Activated CD4-positive, alpha-beta T cell treated with anti-CD3 and anti-CD28 coated beads for 36 hours (primary cell): ENCODE measurements around the gene FCHO2. TPM values are rescaled to one million over a fixed set of nuclear protein-coding genes. Genes with fewer than 3 reads are reported as not detected.
"Not testable (repeated sequence)": the region's sequence is repeated elsewhere in the genome, so short reads cannot be mapped to it uniquely, and the experiment has no call there.

Experiments used
- ATAC-seq: fragments of 200-7000 bp; cut with Tn5 transposase; one replicate; pipeline ENCODE4 v1.10.0; 2021; ENCODE audit warnings: mild to moderate bottlenecking, moderate library complexity
- CTCF ChIA-PET: fragments of 350-600 bp; sonication (Branson Sonifier 250); formaldehyde crosslinking; loops from one replicate; lab custom pipeline; 2021; ENCODE audit warnings: antibody characterized with exemption; lab: Charles Lee
- POLR2A ChIA-PET: fragments of 350-600 bp; sonication (Branson Sonifier 250); formaldehyde crosslinking; loops from one replicate; lab custom pipeline; 2021; ENCODE audit warnings: antibody characterized with exemption, inconsistent platforms; lab: Charles Lee
- DNase-seq: peaks from one replicate; pipeline ENCODE4 v3.0.0-alpha.2; 2020
- H3K27ac Mint-ChIP-seq: one replicate; pipeline ENCODE4 v1.8.0; 2021; ENCODE audit warnings: mixed read lengths
- H3K27me3 Mint-ChIP-seq: one replicate; pipeline ENCODE4 v1.8.0; 2021; ENCODE audit warnings: mixed read lengths
- H3K36me3 Mint-ChIP-seq: one replicate; pipeline ENCODE4 v1.8.0; 2021; ENCODE audit warnings: low read depth, mixed read lengths
- H3K4me1 Mint-ChIP-seq: one replicate; pipeline ENCODE4 v1.8.0; 2021; ENCODE audit warnings: mixed read lengths
- H3K4me3 Mint-ChIP-seq: one replicate; pipeline ENCODE4 v1.8.0; 2021; ENCODE audit warnings: mild to moderate bottlenecking, moderate library complexity, mixed read lengths
- H3K9me3 Mint-ChIP-seq: one replicate; pipeline ENCODE4 v1.8.0; 2021; ENCODE audit warnings: low read depth, mixed read lengths
- intact Hi-C, 2 experiments: fragments of 100-400 bp; cut with DNase I in 1 of 2; cut with micrococcal nuclease in 1 of 2; formaldehyde crosslinking; loops; one replicate each; pipeline versions ENCODE4 v1.14.2 to v1.15.1; 2022 to 2024; cut with DNase I, micrococcal nuclease
- total RNA-seq, 2 experiments: library from RNA; stranded (reverse); gene quantifications; one replicate each; pipeline ENCODE4 v1.2.3, GENCODE V29; 2021

Gene FCHO2
- total RNA-seq, 2 experiments from 2014 or later = 0.86 to 1.3 TPM

DNA sequence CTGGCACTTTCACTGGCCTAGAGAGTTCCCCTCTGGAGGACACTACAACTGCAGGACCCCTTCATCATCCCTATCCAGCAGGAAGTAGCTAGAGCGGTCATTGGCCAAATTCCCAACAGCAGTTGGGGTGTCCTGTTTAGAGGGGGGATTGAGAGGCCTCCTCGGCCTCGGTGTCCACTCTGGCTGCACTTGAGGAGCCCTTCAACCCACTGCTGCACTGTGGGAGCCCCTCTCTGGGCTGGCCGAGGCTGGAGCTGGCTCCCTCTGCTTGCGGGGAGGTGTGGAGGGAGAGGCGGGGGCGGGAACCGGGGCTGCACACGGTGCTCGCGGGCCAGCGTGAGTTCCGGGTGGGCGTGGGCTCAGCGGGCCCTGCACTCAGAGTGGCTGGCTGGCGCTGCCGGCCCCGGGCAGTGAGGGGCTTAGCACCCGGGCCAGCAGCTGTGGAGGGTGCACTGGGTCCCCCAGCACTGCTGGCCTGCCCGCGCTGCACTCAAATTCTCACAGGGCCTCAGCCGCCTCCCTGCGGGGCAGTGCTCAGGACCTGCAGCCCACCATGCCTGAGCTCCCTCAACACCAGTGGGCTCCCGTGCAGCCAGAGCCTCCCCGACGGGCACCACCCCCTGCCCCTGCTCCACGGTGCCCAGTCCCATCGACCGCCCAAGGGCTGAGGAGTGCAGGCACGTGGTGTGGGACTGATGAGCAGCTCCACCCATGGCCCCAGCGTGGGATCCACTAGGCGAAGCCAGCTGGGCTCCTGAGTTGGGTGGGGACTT is 20.7 kb upstream of the FCHO2 start:
- not testable (repeated sequence) for H3K4me3 Mint-ChIP-seq

DNA sequence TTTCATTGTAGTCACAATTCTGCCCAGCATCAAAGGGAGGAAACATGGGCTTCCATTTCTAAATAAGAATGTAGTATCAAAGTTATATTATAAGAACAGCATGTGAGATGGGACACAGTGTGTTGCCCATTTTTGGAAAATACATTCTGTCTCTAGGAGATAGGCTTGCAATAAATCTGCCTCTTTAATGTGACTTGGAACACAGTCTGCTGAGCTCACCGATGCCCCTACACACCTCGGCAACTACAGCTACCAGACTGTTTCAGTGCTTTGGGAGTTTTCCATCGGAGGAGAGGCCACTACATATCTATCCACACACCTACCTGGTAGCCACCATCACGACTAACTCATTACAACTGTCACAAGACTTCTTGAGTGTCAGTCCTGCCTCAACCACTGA is 18.9 kb upstream of the FCHO2 start:
- no peak overlapping the region for H3K4me3 Mint-ChIP-seq
- ChIA-PET POLR2A (no interaction called here), CTCF (no interaction called here)
- DNase-seq (no peak), ATAC-seq (no peak)
- H3K9me3 Mint-ChIP-seq = no peaks in the 10 kb centered on the region
- no peak overlapping the region for H3K27ac Mint-ChIP-seq
- intact Hi-C loops = no loop called here
- no peaks in the 10 kb centered on the region for H3K36me3 Mint-ChIP-seq
- no peaks in the 10 kb centered on the region for H3K4me1 Mint-ChIP-seq
- peaks cover 32% of the 10 kb centered on the region for H3K27me3 Mint-ChIP-seq

More for the DNA sequence above, 20.7 kb upstream of the FCHO2 start:
- intact Hi-C loops, H3K36me3 Mint-ChIP-seq, H3K9me3 Mint-ChIP-seq, ATAC-seq, H3K27ac Mint-ChIP-seq, DNase-seq, POLR2A ChIA-PET, CTCF ChIA-PET, H3K4me1 Mint-ChIP-seq: not testable (repeated sequence)
- H3K27me3 Mint-ChIP-seq = peaks cover 27% of the 10 kb centered on the region

DNA sequence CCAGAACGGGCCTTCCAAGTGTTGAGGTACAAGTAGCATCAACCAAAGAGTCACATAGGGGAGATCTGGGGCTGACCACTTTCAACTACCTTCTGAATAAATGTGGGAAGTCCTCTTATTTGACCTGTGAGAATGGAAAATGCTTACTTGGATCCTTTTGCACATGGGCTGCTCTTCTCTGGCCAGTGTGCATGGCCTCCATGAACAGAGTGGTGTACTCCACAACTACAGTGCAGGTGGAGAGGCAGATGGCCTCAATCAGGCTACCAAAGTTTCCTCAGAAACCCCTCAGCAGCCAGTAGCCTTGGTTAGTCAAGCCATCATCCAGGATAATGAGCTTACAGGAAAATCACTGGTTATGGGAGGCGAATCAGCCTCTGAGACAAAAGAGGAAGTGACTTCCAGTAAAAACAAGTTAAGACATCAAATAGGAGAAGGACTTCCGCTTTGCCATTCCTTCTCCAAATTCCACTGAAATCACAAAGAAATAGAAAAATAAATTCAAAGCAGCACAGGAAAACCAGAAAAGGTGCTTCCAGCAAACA is 18.3 kb upstream of the FCHO2 start:
- Mint-ChIP-seq H3K27ac (no peak overlapping the region), H3K27me3 (peaks cover 32% of the 10 kb centered on the region), H3K9me3 (no peaks in the 10 kb centered on the region), H3K4me3 (no peak overlapping the region), H3K36me3 (no peaks in the 10 kb centered on the region), H3K4me1 (no peaks in the 10 kb centered on the region)
- ChIA-PET CTCF (no interaction called here), POLR2A (no interaction called here)
- DNase-seq = no peak
- no peak for ATAC-seq
- intact Hi-C loops = no loop called here

DNA sequence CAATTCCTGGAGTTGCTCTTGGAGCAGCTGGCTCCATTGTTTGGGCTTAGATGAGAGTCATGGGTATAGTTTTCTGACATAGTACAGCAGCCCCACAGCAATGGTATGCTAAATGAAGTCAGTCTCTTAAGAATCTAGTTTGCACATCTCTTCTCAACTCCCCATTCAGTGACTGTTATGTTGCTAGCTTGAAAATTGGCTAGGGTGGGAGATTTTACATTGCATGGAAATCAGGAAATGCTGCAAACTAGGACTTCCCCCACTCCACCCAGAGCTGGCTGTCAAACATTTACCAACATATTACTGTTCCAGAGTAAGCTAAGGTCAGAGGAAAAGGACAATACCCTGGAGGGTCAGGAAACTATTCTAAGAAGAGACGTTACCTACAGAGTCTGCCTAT is 17.6 kb upstream of the FCHO2 start:
- ChIA-PET CTCF (no interaction called here), POLR2A (no interaction called here)
- ATAC-seq (no peak), DNase-seq (no peak)
- intact Hi-C loops = no loop called here
- Mint-ChIP-seq H3K9me3 (no peaks in the 10 kb centered on the region), H3K27ac (no peak overlapping the region), H3K36me3 (no peaks in the 10 kb centered on the region), H3K27me3 (peaks cover 30% of the 10 kb centered on the region), H3K4me1 (no peaks in the 10 kb centered on the region), H3K4me3 (no peak overlapping the region)

DNA sequence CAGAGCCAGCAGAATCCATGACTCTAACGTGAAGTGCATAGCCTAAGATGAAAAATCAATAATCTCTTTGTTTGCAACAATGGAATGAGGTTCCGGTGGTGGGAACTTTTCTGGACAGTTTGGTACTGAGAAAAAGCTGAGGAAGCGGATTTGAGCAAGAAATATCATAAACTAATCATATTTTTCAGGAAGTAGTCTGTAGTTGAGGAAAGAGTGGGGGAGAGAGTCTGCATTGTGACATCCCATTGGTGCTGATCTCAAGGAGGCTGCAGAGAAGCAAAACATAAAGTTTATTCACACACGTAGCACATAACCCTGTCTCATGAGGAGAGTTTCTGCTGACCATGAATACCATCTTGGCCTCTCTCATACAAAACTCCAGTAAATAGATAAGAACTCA is 15.8 kb upstream of the FCHO2 start:
- no peaks in the 10 kb centered on the region for H3K9me3 Mint-ChIP-seq
- CTCF ChIA-PET = interaction anchor here (0.6 kb wide), 1 partner anchor 22 kb away, joined by 3 read pairs; no protein-coding TSS in a partner anchor
- H3K36me3 Mint-ChIP-seq = no peaks in the 10 kb centered on the region
- no peak overlapping the region for H3K27ac Mint-ChIP-seq
- H3K27me3 Mint-ChIP-seq = peaks cover 28% of the 10 kb centered on the region
- no peak for DNase-seq
- no peak for ATAC-seq
- H3K4me1 Mint-ChIP-seq = no peaks in the 10 kb centered on the region
- POLR2A ChIA-PET = no interaction called here
- intact Hi-C loops = no loop called here
- H3K4me3 Mint-ChIP-seq = no peak overlapping the region

DNA sequence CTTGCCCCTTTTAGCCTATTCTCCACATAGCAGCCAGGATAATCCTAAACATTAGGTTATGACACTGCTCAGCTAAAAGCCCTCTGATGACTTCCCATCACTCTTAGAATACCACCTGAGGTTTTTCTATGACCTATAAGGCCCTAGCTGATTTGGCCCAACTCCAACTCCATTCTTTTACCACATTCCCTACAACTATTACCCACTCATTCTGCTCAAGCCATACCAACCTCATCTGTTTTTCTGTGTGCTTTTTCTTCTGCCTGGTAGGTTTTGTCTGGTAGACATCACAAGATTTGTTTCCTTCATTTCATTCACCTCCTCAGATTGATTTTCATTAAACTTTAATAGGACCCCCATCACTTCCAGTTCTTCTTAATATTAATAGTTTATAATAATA is 12.5 kb upstream of the FCHO2 start:
- Mint-ChIP-seq H3K36me3 (no peaks in the 10 kb centered on the region), H3K4me3 (no peak overlapping the region), H3K4me1 (no peaks in the 10 kb centered on the region), H3K9me3 (no peaks in the 10 kb centered on the region), H3K27me3 (peaks cover 35% of the 10 kb centered on the region), H3K27ac (no peak overlapping the region)
- ChIA-PET POLR2A (no interaction called here), CTCF (no interaction called here)
- intact Hi-C loops = no loop called here
- ATAC-seq (no peak), DNase-seq (no peak)

DNA sequence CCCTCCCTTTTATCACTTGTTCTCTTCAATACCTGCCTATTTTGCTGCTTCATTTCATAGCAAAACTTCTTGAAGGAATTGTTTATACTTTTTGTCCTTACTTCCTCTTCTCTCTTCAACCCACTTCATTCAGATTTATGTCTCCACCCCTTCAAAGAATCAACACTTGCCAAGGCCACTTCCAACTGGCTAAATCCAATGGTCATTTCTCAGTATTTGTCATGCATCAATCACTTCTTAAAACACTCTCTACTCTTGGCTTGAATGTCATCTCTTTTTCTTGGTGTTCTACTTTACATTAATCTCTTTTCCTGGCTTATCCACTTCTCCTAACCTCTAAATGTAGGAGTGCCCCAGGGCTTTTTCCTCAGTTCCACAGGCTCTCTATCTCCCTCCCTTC is 8.3 kb upstream of the FCHO2 start:
- H3K36me3 Mint-ChIP-seq = no peaks in the 10 kb centered on the region
- no peak overlapping the region for H3K4me3 Mint-ChIP-seq
- ChIA-PET CTCF (no interaction called here), POLR2A (no interaction called here)
- ATAC-seq = no peak
- intact Hi-C loops = no loop called here
- H3K27me3 Mint-ChIP-seq = peaks cover 30% of the 10 kb centered on the region
- DNase-seq = no peak
- no peaks in the 10 kb centered on the region for H3K9me3 Mint-ChIP-seq
- H3K27ac Mint-ChIP-seq = no peak overlapping the region
- no peaks in the 10 kb centered on the region for H3K4me1 Mint-ChIP-seq

DNA sequence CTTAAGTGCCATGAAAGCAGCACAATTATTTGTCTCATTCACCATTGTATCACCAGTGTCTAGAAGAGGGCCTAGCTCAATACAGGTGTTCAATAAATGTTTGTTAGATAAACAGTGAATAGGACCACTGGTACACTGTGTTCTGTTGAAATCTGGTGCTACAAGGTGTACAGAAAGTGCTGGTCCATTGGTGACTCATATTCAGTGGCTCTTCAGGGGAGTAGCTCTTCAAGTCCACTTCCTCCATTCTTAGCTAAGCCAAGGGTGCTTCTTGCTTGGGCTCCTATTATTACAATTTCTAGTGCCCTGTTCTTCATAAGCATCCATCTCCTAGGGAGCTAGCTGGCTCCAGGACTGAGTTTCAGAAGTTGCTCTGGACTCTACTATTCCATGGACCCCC is 6.4 kb upstream of the FCHO2 start:
- H3K4me1 Mint-ChIP-seq = no peaks in the 10 kb centered on the region
- ATAC-seq (no peak), DNase-seq (no peak)
- H3K27me3 Mint-ChIP-seq = peaks cover 37% of the 10 kb centered on the region
- POLR2A ChIA-PET = no interaction called here
- no peaks in the 10 kb centered on the region for H3K9me3 Mint-ChIP-seq
- CTCF ChIA-PET = no interaction called here
- H3K4me3 Mint-ChIP-seq = no peak overlapping the region
- H3K36me3 Mint-ChIP-seq = no peaks in the 10 kb centered on the region
- intact Hi-C loops = no loop called here
- H3K27ac Mint-ChIP-seq = no peak overlapping the region

DNA sequence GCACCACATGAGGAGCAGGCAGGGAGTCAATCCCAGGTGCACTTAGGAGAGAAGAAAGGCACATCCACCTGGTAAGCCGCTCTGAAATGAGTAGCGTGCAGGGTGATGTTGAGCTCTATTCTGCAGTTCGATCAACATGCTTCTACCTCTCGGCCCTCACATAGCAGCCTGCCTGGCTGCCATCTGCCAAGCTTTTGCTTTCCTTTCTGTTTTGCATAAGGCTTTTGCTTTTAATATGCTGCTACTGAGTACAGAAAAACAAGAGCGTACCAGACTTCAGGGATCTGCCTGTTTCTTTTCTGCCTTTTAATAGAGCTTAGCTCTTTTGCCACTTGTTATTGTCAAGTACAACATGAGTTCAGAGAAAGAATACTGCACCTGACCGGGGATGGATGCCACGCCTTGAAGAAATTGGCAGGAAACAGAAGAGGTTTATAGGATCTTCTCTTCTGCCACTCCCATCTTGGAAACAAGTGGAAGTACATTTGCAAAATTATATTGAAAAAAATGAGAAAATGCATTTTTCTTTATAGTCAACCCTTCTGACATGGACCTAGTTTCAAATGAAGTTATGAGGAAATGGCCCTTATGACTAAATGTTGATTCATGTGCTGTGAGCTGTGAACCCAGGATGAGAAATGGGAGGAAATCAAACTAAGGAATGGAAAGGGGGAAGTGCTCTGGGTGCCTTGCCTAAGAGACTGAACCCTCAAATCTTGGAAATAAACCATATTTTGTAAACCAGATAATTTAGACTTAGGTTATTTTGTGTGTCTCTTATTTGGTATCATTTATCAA is 4.0 kb upstream of the FCHO2 start:
- Mint-ChIP-seq H3K27me3 (peaks cover 37% of the 10 kb centered on the region), H3K9me3 (no peaks in the 10 kb centered on the region), H3K4me1 (peaks cover 9% of the 10 kb centered on the region), H3K36me3 (no peaks in the 10 kb centered on the region), H3K27ac (no peak overlapping the region), H3K4me3 (no peak overlapping the region)
- CTCF ChIA-PET = interaction anchor here (0.7 kb wide), 1 partner anchor 38 kb away, joined by 3 read pairs; no protein-coding TSS in a partner anchor
- ATAC-seq = no peak
- no peak for DNase-seq
- intact Hi-C loops = loop anchor here in 1 of 2 experiments (10.0 kb wide), 1 partner anchor 503 kb away; no protein-coding TSS in a partner anchor
- POLR2A ChIA-PET = interaction anchor here (0.6 to 0.7 kb wide), 2 partner anchors 251 to 737 kb away, joined by 3 to 10 read pairs; no protein-coding TSS in a partner anchor

DNA sequence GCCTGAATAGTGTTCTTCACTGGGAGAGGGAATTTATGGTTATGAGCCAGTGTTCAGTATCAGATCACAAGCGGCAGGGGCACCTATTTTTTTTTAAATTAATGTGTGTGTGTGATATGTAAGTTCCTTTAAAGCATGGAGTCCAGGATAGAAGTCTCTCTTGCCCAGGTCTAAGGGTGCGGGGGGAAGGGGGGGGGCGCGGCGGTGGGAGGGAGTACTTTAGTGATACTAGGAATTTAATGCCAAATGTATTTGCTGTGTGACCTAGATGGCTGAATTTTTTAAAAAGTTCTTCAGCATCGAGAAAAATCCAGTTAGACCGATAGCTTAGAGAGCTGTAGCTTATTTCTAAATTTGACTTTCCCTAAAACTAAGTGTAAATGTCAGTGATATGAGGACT is 1.5 kb upstream of the FCHO2 start:
- Mint-ChIP-seq H3K27me3 (peaks cover 39% of the 10 kb centered on the region), H3K9me3 (no peaks in the 10 kb centered on the region), H3K36me3 (no peaks in the 10 kb centered on the region), H3K4me1 (peaks cover 9% of the 10 kb centered on the region), H3K4me3 (no peak overlapping the region), H3K27ac (no peak overlapping the region)
- ChIA-PET POLR2A (no interaction called here), CTCF (no interaction called here)
- no peak for DNase-seq
- intact Hi-C loops = loop anchor here (2.0 to 10.0 kb wide), 5 partner anchors 106 to 500 kb away; partner anchors contain the start of gene TNPO1 (in 1 of the 2)
- ATAC-seq = no peak

DNA sequence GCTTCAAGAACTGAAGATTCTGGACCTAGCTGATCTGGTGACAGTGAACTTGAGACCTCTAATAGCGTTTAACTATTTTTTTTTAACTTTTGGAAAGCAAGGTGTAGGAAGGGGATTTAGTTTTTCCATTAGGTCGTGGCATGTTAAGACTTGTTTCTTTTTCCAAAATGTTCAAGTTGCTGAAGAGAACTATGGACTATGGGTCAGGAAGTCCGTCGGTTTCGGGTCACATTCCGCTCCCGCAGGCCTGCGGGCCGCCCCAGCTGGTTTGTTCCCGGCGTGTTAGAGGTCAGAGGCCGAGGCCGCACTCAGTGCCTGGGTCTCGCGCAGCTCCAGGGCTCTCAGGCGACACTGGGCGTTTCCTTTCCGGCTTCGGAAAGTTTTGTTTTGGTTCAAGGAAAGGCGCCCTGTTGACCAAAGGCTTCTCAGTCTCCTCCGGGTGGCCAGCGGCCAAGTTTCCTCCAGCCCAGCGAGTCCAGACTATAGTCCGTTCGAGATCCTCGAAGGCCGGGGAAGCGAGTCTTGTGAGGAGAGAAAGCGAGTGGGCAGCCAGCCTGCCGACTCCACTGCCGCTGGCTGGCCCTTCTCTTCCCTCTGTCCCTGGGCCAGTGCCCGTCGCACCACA is 586 bp upstream of the FCHO2 start:
- H3K27me3 Mint-ChIP-seq = peaks cover 41% of the 10 kb centered on the region
- ChIA-PET CTCF (interaction anchor here (0.7 to 2.6 kb wide), 3 partner anchors 11 to 1625 kb away, joined by 3 to 13 read pairs (median 3); no protein-coding TSS in a partner anchor), POLR2A (no interaction called here)
- intact Hi-C loops = loop anchor here (1.0 to 10.0 kb wide), 10 partner anchors 106 to 542 kb away; partner anchors contain the start of genes TNPO1 (in 2 of the 2) and BTF3 (in 1 of the 2)
- peak overlapping the region; percentile 74 for H3K27ac Mint-ChIP-seq
- DNase-seq (no peak), ATAC-seq (peak; percentile 46)
- H3K4me3 Mint-ChIP-seq = peak overlapping the region; percentile 79
- H3K4me1 Mint-ChIP-seq = peaks cover 9% of the 10 kb centered on the region
- H3K9me3 Mint-ChIP-seq = no peaks in the 10 kb centered on the region
- no peaks in the 10 kb centered on the region for H3K36me3 Mint-ChIP-seq
